GM19238 (cell line): ENCODE data around the gene PLXND1.

Experiments used
- DNase-seq: peaks from one replicate; pipeline ENCODE4 v3.0.0; 2011; ENCODE audit warnings: low spot score; ENCODE audit not compliant: insufficient read length

Gene PLXND1

DNA sequence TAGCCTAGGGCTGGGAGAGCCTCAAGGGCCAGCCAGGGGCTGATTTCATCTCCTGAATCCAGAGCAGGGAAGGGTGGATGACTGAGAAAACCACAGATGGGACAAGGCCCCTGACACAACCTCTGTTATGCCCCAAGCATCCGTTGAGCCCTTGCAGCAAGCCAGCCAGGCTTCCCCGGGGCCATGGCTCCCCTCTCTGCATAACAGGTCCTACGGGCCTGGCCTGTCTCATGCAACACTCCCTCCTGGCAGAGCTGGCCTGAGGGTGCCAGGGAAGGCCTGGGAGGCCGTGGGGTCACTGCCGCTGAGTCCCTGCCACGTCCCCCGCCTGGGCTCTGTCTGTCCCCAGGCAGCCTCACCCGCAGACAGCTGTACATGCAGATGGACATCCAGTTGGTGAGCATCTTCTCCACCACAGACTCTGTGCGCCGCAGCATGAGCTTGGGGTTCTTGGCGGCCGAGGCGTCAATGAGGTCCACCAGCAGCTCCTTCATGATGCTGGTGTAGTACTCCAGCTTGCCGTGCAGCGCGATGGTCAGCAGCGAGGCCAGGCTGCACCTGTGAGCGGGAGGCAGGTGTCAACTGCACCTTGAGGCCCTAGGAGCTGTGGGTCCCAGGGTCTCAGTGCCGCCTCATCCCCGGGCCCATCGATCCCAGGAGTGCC lies 41.4 kb downstream of the PLXND1 start:
- no peak for DNase-seq

DNA sequence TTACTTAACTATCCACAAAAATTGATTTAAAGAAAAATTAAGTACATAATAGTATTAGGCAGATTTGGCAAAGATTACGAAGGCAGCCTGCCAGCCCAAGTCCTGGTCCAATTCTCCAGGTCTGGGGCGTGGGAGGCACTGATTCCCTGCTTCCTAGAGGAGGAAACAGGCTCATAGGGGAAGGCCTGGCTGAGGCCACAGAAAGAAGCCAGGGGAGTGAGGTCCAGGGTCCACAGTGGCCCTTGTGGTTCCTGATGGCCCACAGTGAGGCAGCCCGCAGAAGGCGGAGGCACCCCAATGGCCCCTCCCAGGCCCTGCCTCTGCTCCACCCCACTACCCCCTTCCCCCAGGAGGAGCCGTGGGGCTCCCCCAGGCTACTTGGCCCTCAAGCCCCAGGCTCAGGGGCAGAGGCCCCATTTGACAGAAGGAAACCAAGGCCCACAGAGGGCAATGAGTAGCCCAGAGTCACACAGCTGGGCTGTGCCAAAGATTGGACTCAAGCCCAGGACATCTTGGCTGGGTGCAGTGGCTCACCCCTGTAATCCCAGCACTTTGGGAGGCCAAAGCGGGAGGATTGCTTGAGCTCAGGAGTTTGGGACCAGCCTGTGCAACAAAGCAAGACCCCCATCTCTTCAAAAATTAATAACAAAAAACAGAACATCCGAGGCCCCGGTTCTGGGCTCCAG lies 42.5 kb downstream of the PLXND1 start:
- DNase-seq, result no peak

DNA sequence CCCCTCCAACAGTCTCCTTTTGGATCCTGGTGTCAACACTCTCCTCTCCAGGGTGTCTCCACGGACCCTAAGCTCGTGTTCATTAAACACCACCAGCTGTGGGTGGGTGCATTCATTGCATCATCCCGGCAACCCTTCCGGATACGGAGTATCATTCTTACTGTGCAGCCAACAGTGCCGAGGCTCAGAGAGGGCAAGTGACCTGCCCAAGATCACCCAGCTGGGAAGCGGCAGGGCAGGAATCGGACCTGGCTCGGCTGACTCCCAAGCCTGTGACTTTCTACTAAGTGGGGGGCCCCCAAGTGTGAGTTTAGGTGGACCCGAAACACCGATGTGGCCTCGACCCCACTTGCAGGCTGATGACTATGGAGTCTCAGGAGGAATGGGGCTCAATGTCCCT lies 43.1 kb downstream of the PLXND1 start:
- no peak for DNase-seq

DNA sequence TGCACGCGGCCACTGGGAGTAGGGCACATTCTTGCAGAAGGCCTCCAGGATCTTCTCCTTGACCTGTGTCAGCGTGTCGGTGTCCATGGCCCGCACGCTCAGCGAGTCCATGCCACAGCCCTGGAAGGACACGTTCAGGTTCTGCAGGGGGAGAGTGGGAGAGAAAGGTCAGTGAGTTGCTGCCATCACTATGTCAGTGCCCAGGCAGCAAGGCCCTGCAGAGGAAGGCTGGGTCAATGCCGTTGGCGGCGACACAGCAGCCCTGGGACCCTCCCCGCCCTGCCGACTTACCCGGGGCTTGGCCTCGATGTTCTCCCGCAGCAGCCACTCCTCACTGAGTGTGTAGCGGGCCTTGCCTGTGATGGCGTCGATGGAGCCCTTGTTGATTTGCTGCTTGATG lies 43.7 kb downstream of the PLXND1 start:
- DNase-seq, result no peak

DNA sequence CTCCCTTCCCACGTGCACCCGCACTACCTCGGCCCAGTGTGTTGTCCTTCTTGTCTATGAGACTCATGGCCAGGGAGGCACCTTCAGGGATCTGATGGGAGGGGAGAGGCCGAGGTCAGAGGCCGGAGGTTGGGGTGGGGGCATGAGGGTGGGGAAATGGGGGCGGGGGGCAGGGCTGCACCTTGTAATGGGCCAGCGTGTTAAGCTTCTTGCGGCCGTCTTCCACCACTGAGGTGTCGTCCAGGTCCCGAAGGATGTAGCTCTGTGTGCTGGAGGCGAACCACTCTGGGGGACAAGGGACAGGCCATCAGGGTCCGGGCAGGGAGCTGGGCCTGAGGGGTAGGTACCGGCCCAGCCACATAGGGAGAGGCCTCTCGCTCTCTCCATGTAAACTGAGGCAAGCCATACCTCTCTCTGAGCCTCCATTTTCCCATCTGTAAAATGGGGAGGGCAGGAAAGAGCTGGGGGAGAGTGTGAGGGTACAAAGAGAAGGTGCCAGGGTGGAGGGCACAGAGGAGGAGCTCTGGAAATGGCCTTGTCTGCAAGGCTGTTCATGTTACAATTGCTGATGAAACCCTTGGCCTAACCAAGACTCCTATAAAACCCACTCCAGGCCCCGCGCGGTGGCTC lies 44.7 kb downstream of the PLXND1 start:
- no peak for DNase-seq

DNA sequence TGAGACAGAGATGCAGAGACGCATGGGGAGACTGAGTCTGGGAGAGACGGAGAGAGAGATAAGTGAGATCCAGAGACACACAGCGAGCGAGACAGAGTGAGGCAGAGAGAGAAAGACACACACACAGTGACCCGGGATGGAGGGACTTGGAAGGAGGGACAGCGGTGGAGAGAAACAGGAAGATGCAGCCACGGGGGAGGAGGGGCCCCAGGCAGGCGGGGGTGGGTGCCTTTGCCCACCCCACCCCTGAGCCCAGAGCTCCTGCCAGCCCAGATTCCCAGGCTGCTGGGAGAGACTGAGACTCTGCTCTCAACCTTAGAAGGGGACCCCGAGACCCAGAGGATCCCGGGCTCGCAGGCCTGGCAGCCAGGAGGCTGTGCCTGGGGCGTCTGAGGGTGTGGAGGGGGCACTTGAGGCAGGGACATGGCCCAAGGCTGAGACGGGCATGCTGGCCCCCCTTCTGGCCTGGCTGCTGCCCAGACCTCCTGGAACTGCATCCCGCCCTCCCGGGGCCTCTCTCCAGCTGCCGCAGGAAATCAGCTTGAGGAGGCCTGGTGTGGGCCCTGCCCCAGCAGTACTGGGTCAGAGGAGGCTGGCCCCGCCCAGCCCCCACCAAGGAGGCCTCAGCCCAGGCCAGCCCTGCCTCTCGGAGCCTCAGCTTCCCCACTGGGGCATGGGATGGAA lies 45.4 kb downstream of the PLXND1 start:
- no peak for DNase-seq

DNA sequence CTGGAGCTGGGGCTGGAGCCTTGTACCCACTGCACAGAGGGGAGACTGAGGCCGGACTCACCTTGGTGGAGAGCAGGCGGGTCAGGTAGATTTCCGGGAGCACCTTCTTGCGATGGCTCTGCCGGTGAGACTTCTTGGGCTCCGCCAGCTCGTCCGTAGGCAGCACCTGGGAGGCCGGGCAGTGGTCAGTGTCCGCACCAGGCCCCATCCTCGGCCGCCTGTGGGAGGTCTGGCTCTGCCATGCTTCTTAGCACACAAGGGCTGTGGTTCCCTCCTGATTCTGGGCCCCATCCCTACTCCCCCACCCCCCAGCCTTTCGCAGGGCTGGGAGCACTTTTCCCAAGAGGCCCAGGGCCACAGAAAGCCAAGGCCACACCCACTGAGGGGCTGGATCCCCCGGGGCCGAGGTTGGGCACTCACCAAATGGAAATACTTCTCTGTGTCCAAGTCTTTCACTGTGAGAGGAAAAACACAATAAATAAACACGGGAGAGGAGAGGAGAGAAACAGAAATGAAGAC lies 46.1 kb downstream of the PLXND1 start:
- no peak for DNase-seq

DNA sequence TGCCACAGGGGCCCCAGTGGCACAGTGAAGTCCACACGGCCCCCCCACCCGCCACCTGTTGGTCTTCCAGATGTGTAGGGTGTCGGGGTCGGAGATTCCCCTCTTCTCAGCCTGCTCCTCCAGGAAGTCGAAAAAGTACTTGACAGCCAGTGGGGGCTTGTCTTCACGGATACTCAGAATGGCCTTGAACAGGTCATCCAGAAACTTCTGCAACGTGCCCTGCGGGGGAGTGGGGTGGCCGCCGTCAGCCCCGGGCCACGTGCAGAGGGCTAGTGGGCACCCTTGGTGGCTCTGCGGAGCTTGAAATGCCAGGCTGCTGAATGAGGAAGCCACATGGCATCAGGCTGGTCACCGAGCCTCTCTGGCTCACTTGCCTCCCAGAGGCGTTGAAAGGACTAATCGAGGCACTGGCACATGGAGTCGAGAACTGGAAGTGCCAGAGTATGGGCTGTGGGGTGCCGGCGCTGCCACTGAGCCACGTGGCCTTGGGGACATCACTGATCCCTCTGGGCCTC lies 46.9 kb downstream of the PLXND1 start:
- DNase-seq, result no peak

DNA sequence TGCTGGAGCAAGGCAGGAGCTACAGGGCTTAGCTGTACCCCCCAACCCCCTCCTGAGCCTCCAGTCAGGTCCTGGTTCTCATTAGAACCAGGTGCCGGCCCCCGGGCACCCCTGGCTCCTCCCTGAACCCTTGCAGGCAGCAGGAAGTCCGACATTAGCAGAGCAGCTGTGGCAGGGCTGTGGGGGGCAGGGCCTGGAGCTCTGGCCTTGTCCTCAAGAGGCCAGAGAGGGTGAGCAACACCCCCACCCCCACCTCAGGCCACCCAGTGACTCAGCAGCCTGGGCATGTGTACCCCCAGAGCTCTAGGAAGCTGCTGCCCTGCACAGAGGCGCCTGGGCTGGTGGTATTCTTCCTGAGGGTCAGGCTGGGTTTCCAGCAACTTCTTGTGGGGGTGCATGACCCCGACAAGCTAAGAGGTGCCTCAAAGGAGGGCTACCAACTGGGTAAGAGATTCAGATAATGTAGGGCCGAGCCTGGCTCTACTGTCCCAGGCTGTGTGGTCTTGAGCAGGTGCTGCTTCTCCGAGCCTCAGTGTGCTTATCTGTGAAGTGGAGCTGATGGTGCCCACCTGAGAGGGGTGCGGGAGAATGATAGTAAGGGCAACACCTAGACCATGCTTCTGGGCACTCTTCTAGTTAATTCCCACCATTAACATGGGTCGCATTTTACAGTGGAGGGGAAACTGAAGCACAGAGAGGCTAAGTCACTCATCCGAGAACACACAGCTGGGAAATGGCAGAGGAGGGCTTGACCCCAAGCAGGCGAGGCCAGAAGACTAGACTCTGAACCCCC lies 47.5 kb downstream of the PLXND1 start:
- no peak for DNase-seq

DNA sequence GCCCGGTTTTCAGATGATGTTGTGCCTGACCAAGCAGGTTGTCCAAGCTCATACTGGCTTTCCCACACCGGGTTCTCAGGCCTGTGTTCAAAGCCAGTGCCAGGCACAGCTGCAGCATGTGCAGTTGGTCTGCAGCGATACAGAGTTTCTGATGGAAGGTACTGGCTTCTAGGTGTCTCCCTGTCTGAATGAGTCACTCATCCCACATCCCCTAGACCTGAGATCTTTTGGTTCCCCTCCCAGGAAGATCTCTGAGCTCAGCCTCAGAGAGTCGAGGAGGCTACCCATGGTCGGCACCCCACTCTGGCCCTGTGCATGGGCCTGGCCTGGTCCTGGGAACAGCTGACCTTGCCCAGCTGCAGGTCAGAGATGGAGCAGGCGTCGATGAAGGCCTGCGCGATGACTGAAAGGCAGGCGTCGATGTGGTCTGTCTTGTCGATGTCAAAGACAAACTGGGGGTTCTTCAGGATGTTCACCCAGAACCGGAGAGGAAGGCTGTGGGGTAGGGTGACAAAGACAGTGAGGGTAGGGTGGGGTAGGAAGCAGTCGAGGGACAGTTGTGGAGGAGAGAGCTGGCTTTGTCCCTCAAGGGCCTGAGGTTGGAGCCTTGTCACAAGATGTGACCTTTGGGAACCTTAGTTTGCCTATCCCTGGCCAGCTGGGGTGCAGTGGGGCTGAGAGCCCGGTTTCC lies 48.2 kb downstream of the PLXND1 start:
- DNase-seq, result no peak

DNA sequence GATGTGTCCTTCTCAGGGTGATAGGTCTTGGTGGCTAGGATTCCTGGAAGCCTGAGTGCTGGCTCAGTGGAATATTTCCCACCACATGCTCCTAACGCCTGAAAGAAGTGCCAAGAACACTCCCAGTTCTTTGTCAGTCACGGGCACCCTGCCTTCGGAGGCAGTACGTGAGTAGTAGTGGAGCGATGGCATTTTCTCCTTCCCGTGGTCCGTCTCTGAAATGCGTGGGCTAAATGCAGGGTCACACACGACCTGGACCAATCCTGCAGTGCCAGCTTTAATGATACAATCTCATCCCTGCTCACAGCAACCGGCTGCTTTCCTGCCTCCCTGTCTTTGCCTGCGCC lies 49.0 kb downstream of the PLXND1 start:
- DNase-seq, result no peak

DNA sequence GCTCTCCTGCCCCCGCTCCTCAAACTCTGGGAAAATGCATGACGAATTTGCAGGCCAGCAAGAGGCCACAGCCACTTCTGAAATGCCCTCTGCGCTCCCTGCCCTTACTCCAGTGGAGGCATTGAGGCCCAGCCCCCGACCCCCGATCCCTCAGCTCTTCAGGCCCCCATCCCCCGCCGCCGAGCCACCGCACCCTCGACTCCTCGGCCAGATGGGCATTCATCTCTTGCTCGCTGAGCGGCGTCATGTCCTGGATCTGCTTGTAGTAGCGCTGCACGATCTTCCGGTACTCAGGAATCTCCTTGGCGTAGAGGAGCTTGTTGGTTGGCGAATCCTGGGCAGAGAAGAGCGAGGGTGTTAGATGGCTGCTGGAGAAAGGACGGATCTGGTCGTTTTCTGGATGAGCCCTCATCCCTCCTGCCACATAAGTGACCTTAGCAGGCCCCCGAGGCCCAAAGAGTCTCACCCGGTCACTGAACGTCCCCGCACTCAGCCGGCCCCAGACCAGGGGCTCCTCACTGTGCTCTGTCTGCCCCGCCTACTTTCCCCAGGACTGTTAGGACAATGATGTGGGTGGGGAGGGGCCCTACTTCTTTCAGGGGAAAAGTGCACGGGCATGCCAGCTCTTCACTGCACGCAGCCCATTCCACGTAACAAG lies 49.5 kb downstream of the PLXND1 start:
- no peak for DNase-seq

DNA sequence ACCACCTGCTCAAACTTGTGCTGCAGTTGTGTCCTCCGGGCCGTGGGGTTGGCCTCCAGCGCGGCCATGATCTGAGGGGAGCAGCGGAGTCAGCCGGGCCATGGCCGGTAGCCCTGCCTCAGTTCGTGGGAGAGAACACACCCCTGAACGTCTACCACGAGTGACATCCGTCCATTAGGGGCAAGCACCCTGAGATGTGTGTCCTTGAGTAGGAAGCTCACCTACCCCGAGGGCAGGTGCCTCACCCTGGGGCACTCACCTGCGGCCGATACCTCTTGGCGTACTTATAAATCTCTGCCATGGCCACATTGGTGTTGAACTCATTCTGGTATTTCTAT lies 50.1 kb downstream of the PLXND1 start:
- DNase-seq, result no peak

DNA sequence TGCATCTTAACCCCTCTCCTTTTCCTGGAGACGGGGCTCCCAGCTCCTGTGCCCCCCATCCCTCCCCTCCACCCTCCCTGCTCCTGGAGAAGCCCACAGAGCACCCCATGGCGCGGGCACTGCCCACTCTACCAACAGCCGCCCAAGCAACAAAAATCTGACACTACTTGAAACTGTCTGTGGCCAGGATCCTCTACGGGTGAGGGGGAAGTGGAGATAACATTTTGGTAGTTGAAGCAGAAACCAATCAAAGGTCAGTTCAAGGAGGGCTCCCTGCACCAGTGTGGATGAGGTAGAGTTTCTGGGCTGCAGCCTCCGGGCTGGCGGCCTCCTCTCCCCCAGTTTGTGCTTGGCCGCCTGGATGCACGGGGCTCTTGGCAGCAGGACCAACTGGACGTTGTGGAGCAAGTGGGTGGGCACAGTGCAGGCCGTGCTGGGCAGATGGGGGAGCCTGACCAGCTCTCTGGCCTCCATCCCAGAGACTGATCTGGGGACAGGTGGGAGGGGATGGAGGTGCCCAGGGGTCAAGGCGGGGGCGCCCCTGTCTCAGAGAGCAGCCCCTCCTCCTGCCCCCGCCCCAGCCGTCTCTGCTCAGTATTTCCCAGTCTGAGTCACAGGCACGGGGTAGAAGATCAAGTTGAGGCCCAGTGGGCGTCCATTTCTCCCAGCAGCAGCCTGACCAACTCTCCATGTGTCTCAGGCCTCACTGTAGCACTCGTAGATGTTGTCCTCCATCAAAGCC lies 50.7 kb downstream of the PLXND1 start:
- no peak for DNase-seq

DNA sequence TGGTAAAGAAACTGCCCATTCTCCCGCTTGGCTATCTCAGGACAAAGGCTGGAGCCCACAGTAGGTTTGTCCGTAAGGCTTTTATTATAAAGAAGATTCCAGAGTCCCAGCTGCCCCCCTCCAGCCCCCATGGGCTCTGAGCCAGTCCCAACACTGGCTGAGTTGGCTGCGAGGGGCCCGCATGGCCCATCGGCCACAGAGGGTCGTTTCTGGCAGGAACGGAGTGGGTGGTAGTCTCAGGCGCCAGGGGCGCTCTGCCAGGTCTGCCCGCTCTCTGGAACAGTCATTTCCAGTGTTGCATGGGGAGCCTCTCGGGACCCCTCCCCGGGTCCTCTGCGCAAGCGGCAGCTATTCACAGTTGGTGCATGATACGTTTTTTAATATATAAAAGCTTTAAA lies 51.3 kb downstream of the PLXND1 start:
- no peak for DNase-seq

DNA sequence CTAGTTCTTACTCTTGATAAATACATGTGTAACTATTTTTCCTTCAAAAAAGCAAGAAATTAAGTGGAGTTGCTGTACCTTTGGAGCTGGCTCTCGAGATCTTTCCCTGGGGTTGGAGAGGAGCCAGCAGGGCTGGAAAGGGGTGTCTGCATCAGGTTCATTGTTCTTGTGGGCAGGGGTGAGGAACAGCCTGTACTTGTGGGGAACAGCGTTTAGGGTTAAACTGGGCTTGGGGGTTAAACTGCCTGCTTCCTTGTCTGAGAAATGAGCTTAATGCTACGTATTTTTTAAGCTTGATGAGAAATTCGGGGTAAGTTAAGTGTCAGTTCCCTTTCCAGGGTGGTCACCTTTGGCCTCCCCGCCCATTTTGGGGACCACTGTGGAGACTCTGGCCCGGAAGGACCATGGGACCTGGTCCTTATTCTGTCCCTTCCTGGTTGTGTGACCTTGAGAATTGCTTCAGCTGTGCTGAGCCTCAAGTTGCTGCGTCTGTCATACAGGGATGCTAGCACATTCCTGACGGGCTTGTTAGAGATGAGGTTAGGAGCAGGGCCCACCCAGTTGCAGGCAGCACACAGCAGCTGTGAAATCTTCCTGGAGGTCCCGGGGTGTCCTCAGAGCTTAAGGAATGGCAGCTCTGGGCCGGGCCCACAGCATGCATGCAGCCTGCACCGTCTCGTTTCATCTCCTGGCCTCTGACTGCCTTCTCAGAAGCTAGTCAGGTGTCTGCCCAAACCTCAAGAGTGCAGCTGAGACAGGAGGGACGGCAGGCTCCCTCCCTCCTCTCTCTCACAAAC lies 51.9 kb downstream of the PLXND1 start:
- DNase-seq, result no peak

DNA sequence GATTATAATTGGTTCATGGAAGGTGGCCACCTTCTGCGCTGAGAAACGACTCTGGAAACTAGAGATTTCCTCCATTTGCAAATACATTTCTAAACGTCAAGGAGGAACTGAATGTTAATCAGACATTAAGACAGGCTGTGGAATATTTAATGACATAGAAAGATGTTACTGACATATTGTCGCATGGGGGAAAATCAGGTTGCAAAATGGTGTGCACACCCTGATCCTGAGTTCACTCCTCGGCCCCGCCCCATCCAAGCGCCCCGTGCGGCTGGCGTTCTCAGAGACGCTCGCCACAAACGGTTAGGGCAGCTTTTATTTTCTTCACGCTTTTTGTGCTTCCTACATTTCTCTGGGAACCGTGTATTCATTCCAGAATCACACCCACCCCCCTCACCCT lies 52.8 kb downstream of the PLXND1 start:
- DNase-seq, result no peak

DNA sequence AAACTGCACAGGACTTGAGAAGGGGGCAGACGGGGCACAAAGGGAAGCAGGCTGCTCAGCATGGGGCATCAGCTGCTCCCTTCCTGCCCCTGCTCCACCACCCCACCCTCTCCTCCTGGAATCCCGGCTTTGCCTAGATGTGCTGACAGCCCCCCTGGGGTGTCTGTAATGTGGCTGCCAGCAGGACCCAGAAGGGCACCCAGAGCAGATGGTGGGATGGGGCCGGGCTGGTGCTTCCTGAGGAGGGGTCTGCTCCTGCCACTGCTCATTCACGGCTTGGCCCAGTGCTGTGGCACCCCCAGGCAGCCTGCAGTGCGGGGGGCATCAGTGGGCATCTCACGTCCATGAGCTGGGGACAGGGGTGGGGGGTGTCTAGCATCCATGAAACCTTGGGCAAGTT lies 53.3 kb downstream of the PLXND1 start:
- DNase-seq, result no peak
